HepG2 (cell line): ENCODE results near the gene MAPK1. TPM values are rescaled to one million over a fixed set of nuclear protein-coding genes. Genes with fewer than 3 reads are reported as not detected.

Experiments
- ATAC-seq: fragments of 200-7000 bp; cut with Tn5 transposase; 3 replicates; pipeline ENCODE4 v1.9.1; 2020; ENCODE audit warnings: mild to moderate bottlenecking, moderate library complexity
- BruUV-seq: library from RNA; stranded (reverse); fragments of 400-500 nt; replicated peaks from 2 replicates; lab custom pipeline; 2021; lab: Mats Ljungman, UMichigan
- CTCF ChIA-PET: fragments of 300-600 bp; formaldehyde crosslinking; extraction: SDS; loops from one replicate; lab custom pipeline; 2021; ENCODE audit warnings: low total read pairs, inconsistent platforms, low intra/inter-chr PET ratio; lab: Yijun Ruan, JAX
- POLR2A ChIA-PET: fragments of 350-600 bp; sonication (Branson Sonifier 250); formaldehyde crosslinking; loops from one replicate; lab custom pipeline; 2020; ENCODE audit warnings: antibody characterized with exemption, inconsistent platforms; lab: Yijun Ruan, JAX
- DNase-seq: peaks from one replicate; pipeline ENCODE4 v3.0.0-alpha.2; 2015; ENCODE audit warnings: low spot score
- FAIRE-seq: peaks from 3 replicates; lab custom pipeline; 2011; peaks lifted over from hg19 to GRCh38; lab: Jason Lieb, UNC
- H2AFZ ChIP-seq: one replicate; pipeline ENCODE4 v1.6.1; 2011; ENCODE audit warnings: low read length, inconsistent platforms
- H3K27ac ChIP-seq: fragments of 300-600 bp; 3 replicates; pipeline ENCODE4 v1.8.0; 2011; ENCODE audit warnings: mixed run types, mild to moderate bottlenecking, mixed read lengths, low read length, inconsistent platforms; ENCODE audit not compliant: insufficient read depth; ENCODE audit errors: extremely low read length
- H3K27me3 ChIP-seq, 2 experiments: fragments of 200-600 bp in 1 of 2; 2 replicates in 1 of 2; 3 replicates in 1 of 2; pipeline versions ENCODE4 v1.6.0 to v1.8.0; 2011; ENCODE audit warnings: low read length in 2 of 2, mild to moderate bottlenecking in 2 of 2, moderate library complexity in 2 of 2, inconsistent platforms in 1 of 2; ENCODE audit not compliant: insufficient read depth in 2 of 2, control insufficient read depth in 1 of 2
- H3K36me3 ChIP-seq, 2 experiments: fragments of 200-600 bp in 1 of 2; replicated peaks in 1 of 2; 2 replicates in 1 of 2; 3 replicates in 1 of 2; pipeline versions ENCODE4 v1.5.1 to v1.8.0; 2011; ENCODE audit warnings: low read length in 2 of 2, inconsistent platforms in 1 of 2; ENCODE audit not compliant: insufficient read depth in 2 of 2, control insufficient read depth in 1 of 2
- H3K4me1 ChIP-seq: 2 replicates; pipeline ENCODE4 v1.5.1; 2012; ENCODE audit warnings: low read length, inconsistent platforms; ENCODE audit not compliant: insufficient read depth
- H3K4me2 ChIP-seq: 2 replicates; pipeline ENCODE4 v1.6.0; 2011; ENCODE audit warnings: low read depth, low read length, inconsistent platforms
- H3K4me3 ChIP-seq, 3 experiments: fragments of 200-600 bp in 1 of 3; sonication (generic), shearing (Covaris generic) in 1 of 3; replicated peaks in 1 of 3; 2 replicates each; pipeline ENCODE4 v1.5.1; 2011 to 2016; ENCODE audit warnings: low read length in 3 of 3, inconsistent platforms in 2 of 3, low read depth in 2 of 3, mild to moderate bottlenecking in 2 of 3, control low read depth in 1 of 3, mixed read lengths in 1 of 3; ENCODE audit not compliant: insufficient read depth in 1 of 3
- H3K79me2 ChIP-seq: one replicate; pipeline ENCODE4 v1.6.1; 2011; ENCODE audit warnings: low read length, inconsistent platforms; ENCODE audit not compliant: insufficient read depth
- H3K9ac ChIP-seq: 2 replicates; pipeline ENCODE4 v1.6.0; 2011; ENCODE audit warnings: mild to moderate bottlenecking, low read depth, low read length, inconsistent platforms; ENCODE audit not compliant: insufficient read depth
- H3K9me3 ChIP-seq: 2 replicates; pipeline ENCODE4 v1.5.1; 2012; ENCODE audit warnings: mild to moderate bottlenecking, low read length
- H4K20me1 ChIP-seq: 2 replicates; pipeline ENCODE4 v1.6.0; 2011; ENCODE audit warnings: inconsistent platforms, mild to moderate bottlenecking, low read length, moderate library complexity; ENCODE audit not compliant: insufficient read depth
- HBP1 ChIP-seq: IDR thresholded peaks from 2 replicates; pipeline ENCODE4 v1.6.1; 2016; ENCODE audit warnings: low read depth, control low read depth
- HMGA1 ChIP-seq: sonication (generic); formaldehyde crosslinking; conservative IDR thresholded peaks from 2 replicates; pipeline ENCODE4 v1.4.0; 2020; ENCODE audit warnings: missing genetic modification reagents
- HNRNPLL ChIP-seq: fragments of 200-400 bp; formaldehyde crosslinking; IDR thresholded peaks from 2 replicates; pipeline ENCODE4 v1.6.1; 2017; ENCODE audit warnings: mild to moderate bottlenecking, low read depth, low read length; ENCODE audit not compliant: poor library complexity, severe bottlenecking
- MTA3 ChIP-seq: sonication (generic); formaldehyde crosslinking; IDR thresholded peaks from 2 replicates; pipeline ENCODE4 v1.4.0; 2020; ENCODE audit warnings: missing genetic modification reagents
- SOX5 ChIP-seq: IDR thresholded peaks from 2 replicates; pipeline ENCODE4 v1.6.1; 2016; ENCODE audit warnings: borderline replicate concordance
- SPEN ChIP-seq: sonication (generic); formaldehyde crosslinking; IDR thresholded peaks from 2 replicates; pipeline ENCODE4 v1.5.1; 2020; ENCODE audit warnings: low read depth, mild to moderate bottlenecking, missing genetic modification reagents
- ZBTB10 ChIP-seq: sonication (generic); formaldehyde crosslinking; IDR thresholded peaks from 2 replicates; pipeline ENCODE4 v1.4.0; 2020; ENCODE audit warnings: missing genetic modification reagents, borderline replicate concordance
- ZNF281 ChIP-seq: sonication (generic); formaldehyde crosslinking; IDR thresholded peaks from 2 replicates; pipeline ENCODE4 v1.4.0; 2020; ENCODE audit warnings: missing genetic modification reagents, borderline replicate concordance
- ZXDC ChIP-seq: sonication (generic); formaldehyde crosslinking; IDR thresholded peaks from 2 replicates; pipeline ENCODE4 v1.5.0; 2020; ENCODE audit warnings: mild to moderate bottlenecking, missing genetic modification reagents
- WGBS: methylation state at CpG from one replicate; pipeline ENCODE4 v1.1.6; 2017; ENCODE audit warnings: low lambda C conversion rate; 5-methylcytosine and 5-hydroxymethylcytosine counted together
- in situ Hi-C: cut with HindIII; loops from 2 replicates; pipeline ENCODE4 v1.10.0; 2017; ENCODE audit warnings: low pct_unique_long_range_greater_than_20kb; ENCODE audit not compliant: extremely low pct_ligation_motif_present
- intact Hi-C: fragments of 100-400 bp; cut with micrococcal nuclease; formaldehyde crosslinking; loops from one replicate; pipeline ENCODE4 v1.10.0; 2022; ENCODE audit not compliant: unreplicated experiment
- polyA plus RNA-seq, 8 experiments: library from polyadenylated mRNA; depleted of rRNA in 3 of 8; stranded (reverse) in 7 of 8; unstranded in 1 of 8; fragments of >200 nt; fragmentation: Illumina TruSeq in 4 of 8; extraction: Trizol in 4 of 8; gene quantifications; 2 replicates each; pipeline versions ENCODE4 v1.2.1 to v1.2.3, GENCODE V29; 2011 to 2016; ENCODE audit warnings: low read depth in 4 of 8, missing spikeins in 1 of 8, mixed read lengths in 1 of 8; ENCODE audit not compliant: insufficient read depth in 1 of 8
- total RNA-seq, 5 experiments: library from RNA; depleted of rRNA; stranded (reverse); fragments of >200 nt; fragmentation: Illumina TruSeq; extraction: Trizol; gene quantifications; 2 replicates each; pipeline ENCODE4 v1.2.3, GENCODE V29; 2016; ENCODE audit warnings: low read depth in 1 of 5
- TF ChIP-seq, protein P1 (sequence below): sonication (generic); formaldehyde crosslinking; IDR thresholded peaks from 2 replicates; pipeline ENCODE4 v1.8.1; 2022; ENCODE audit warnings: mild to moderate bottlenecking, missing genetic modification reagents
- TF ChIP-seq, protein P2 (sequence below): sonication (generic); formaldehyde crosslinking; IDR thresholded peaks from 2 replicates; pipeline ENCODE4 v1.5.0; 2020; ENCODE audit warnings: missing genetic modification reagents

MAPK1 gene
- total and polyA plus RNA-seq, 2 of the 13 experiments (the other 11 are each of a cell fraction or from before 2014, with no cell fraction given): 107 to 114 TPM

GRCh38 chr22:21819183-21819770, 48.2 kb downstream of the MAPK1 start:
- intact Hi-C loops (no loop called here), in situ Hi-C loops (no loop called here)
- Histone ChIP-seq H3K27me3 (no peaks in the 10 kb centered on the region), H4K20me1 (peaks cover 14% of the 10 kb centered on the region), H3K4me3 (no peak overlapping the region), H3K4me1 (peaks cover 2% of the 10 kb centered on the region), H3K9me3 (no peaks in the 10 kb centered on the region), H3K36me3 (peaks cover 0 to 14% of the 10 kb centered on the region in 2 experiments; a peak in 2 of 5 replicates), H3K4me2 (no peak overlapping the region), H3K79me2 (peaks cover 75% of the 10 kb centered on the region), H3K9ac (no peak overlapping the region), H3K27ac (no peak overlapping the region), H2AFZ (no peak overlapping the region)
- no TSS peak for BruUV-seq
- FAIRE-seq: no peak
- ChIA-PET CTCF (no interaction called here), POLR2A (no interaction called here)
- WGBS: 100% methylated on average over 2 of the region's 2 CpGs
- no peak for ATAC-seq
- DNase-seq: no peak
- TF ChIP-seq SOX5 (CRISPR knock-in tag) (no peak), HNRNPLL (no peak), MTA3 (no peak), SPEN (CRISPR knock-in tag) (no peak), HBP1 (CRISPR knock-in tag) (no peak), ZXDC (CRISPR knock-in tag) (no peak), ZNF281 (no peak), HMGA1 (CRISPR knock-in tag) (no peak), ZBTB10 (no peak)
- TF ChIP-seq, protein P1, sequence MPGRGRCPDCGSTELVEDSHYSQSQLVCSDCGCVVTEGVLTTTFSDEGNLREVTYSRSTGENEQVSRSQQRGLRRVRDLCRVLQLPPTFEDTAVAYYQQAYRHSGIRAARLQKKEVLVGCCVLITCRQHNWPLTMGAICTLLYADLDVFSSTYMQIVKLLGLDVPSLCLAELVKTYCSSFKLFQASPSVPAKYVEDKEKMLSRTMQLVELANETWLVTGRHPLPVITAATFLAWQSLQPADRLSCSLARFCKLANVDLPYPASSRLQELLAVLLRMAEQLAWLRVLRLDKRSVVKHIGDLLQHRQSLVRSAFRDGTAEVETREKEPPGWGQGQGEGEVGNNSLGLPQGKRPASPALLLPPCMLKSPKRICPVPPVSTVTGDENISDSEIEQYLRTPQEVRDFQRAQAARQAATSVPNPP (CRISPR knock-in tag): no peak
- TF ChIP-seq, protein P2, sequence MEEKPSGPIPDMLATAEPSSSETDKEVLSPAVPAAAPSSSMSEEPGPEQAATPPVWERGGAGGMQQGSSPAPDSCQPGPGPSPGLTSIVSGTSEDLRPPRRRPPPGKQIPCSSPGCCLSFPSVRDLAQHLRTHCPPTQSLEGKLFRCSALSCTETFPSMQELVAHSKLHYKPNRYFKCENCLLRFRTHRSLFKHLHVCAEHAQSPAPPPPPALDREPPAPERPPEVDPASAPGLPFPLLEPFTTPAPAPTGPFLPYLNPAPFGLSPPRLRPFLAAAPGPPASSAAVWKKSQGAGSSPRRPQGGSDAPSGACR (CRISPR knock-in tag): no peak
